RCC 7860 (cell line): ENCODE data around the gene SRRD.
A peak's percentile ranks its signal among the peaks of the same experiment; 100 is the strongest.
"Not testable (repeated sequence)": the region's sequence is repeated elsewhere in the genome, so short reads cannot be mapped to it uniquely, and the experiment has no call there.

Experiments used
- DNase-seq: peaks from one replicate; pipeline ENCODE4 v3.0.0-alpha.2; 2015; ENCODE audit warnings: low spot score
- FAIRE-seq: peaks from 2 replicates; lab custom pipeline; 2012; peaks lifted over from hg19 to GRCh38; lab: Jason Lieb, UNC

The SRRD gene, protein sequence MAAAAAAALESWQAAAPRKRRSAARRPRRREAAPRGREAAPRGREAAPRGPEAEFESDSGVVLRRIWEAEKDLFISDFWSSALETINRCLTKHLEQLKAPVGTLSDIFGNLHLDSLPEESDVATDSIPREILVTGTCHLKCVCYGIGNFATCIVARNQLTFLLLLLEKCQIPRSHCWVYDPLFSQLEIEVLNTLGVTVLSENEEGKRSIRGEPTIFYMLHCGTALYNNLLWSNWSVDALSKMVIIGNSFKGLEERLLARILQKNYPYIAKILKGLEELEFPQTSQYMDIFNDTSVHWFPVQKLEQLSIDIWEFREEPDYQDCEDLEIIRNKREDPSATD

DNA sequence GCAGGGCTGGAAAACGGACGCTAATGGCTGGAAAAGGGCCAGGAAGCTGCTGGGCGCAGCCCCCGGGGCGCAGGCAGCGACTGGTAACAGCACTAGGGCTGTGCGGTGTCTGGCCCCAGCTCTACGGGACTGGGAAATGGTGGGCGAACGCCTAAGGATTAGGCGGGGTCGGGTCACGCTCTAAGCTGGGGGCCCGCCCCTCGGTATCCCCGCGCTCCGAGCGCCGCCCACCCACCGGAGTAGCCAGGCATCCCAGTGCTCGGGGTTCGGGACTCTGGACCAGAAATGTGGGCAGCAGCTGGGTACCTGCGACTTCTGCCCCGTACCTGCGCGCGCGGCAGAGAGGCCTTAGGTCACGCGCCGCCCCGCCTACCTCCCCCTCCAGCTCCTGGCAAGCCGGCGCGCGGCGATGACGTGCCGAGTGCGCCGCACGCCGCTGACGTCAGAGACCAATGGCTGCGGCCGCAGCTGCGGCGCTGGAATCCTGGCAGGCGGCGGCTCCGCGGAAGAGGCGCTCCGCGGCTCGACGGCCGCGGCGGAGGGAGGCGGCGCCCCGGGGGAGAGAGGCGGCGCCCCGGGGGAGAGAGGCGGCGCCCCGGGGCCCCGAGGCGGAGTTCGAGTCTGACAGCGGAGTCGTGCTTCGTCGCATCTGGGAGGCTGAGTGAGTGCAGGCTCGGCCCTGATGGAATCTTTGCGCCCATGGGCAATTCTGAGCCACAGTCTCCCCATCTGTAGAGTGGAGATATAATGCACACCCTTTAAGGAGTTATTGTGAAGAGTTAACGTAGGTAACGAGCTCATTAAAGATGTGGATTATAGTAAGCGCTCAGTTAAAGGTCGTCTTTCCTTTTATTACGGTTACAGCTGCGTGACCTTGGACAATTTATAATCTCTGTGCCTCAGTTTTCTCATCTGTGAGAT is at the start of gene SRRD, which contains the start of gene HPS4:
Gene SRRD, plus strand, starts transcription at position 439 of the 921 bp plus-strand sequence. Its CDS starts 14 bp downstream, at position 453.
Gene HPS4, minus strand, starts transcription at position 345 of the 921 bp plus-strand sequence. CDS start 2,021 bp downstream, outside the sequence.
- FAIRE-seq = no peak
- DNase-seq = peak; percentile 70

DNA sequence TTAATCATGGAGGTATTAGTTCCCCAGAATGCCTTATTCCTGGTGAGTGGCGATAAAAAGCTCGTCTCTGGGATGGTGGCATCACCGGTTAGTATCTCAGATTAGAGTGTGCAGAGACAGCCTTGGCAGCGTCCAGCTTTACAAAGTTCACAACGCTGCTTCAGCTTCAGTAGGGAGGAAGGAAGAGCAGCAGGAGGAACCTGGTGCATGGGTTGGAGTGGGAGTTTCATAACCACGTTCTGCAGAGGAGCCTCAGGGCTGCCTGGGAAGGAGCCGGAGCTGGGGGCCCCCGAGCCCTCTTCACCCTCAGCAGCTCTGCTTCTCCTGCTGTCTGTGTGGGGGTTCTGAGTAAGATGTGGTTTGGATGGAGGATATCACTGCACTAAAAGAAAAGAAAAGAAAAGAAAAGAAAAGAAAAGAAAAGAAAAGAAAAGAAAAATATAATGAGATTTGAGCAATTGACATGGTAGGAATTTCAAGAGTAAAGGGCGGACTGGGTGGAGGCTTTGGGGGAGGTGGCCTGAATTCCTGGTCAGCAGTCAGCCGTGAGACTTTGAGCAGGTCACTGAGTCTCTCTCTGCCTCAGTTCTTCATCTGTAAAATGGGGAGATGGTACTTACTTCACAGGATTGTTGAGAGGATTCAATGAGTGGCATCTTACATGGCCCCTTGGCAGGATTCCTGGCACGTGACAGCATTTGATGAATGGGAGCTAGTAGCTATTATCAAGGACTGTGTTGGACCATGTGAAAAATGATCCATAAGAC is 48.2 kb upstream of the SRRD start:
- no peak for DNase-seq
- no peak for FAIRE-seq

DNA sequence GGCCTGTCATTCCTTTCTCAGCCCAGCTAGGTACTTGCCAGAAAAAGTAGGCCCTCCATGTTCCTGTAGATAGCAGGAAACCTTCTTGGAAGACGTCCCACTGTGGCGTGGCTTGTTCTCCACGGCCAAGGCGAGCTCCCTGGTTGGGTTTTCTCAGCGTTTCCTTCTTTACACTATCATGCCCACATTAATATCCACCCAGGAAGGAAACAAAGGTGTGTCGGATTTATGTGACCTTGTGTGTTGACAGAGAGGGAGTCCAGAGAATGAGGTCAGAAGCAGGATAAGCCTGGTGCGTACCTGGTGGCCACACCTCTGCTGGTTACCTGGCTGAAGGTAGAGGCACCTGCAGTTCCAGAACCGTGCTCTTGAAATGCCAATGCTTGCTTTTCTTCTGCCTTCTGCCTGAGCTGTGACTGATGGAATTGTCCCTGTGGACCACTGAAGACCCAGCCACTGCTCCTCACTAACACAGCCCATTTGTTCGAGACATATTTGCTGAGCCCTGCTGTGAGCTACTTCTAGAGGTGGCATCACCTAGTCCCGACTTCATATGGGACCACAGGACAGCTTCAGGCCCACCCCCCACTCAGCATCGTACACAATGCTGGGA is 46.7 kb upstream of the SRRD start:
- FAIRE-seq = no peak
- no peak for DNase-seq

DNA sequence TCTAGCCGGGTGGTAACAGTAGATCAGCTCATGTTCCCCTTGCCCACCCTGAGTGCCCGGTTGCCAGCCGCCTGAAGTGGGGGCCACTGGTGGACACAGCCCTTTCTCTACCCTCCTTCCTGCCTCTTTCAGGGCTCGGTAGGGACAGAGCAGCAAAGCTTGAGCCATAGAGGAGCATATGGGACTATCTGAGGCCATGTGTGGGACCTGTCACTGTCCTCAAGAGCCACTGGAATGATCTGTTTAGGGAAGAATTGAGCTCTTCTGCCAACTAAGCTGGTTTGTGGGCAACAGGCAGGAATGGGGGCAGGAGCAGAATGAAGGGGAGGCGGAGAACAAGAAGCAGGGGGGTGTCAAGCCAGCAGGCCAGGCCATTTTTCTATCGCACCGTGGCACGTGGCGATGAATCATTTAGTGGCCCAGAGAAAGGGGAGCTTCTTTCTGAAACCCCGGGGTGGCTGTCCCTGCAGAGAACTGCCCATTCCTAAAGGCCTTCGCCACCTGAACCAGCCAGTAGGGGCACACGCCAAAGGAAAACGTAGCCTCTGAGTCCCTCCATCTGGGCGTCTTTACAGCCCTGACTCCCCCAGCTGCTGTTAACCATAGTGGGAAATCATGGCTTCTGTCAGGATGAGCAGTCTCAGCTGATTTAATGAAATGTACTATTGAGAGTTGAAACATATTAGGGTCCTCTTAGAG is 45.8 kb upstream of the SRRD start:
- DNase-seq (no peak), FAIRE-seq (no peak)

DNA sequence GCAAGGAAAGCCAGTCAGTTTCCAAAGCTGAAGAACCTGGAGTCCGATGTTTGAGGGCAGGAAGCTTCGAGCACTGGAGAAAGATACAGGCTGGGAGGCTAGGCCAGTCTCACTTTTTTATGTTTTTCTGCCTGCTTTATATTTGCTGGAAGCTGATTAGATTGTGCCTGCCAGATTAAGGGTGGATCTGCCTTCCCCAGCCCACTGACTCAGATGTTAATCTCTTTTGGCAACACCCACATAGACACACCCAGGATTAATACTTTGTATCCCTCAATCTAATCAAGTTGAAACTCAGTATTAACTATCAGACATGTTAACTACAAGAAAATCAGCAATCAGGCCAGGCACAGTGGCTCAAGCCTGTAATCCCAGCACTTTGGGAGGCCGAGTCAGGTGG is 44.9 kb upstream of the SRRD start:
- DNase-seq, FAIRE-seq: not testable (repeated sequence)

DNA sequence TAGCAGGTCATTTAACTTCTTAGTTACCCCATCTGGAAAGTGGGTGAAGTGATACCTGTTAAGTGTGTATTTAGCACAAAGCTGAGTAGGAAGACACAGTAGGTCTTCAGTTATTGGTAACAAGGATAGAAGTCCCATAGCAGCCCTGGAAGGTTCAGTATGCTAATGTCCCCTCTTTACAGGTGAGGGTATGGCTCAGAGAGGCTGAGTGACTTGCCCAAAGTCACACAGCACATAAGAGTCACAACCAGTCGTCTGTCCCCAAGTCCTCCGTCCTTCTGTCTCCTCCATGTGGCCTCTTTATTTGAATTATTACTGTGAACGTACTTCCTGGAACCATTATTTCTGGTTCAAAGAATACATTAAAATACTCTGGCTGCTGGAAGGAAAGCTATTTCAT is 44.1 kb upstream of the SRRD start:
- FAIRE-seq = no peak
- DNase-seq = no peak

DNA sequence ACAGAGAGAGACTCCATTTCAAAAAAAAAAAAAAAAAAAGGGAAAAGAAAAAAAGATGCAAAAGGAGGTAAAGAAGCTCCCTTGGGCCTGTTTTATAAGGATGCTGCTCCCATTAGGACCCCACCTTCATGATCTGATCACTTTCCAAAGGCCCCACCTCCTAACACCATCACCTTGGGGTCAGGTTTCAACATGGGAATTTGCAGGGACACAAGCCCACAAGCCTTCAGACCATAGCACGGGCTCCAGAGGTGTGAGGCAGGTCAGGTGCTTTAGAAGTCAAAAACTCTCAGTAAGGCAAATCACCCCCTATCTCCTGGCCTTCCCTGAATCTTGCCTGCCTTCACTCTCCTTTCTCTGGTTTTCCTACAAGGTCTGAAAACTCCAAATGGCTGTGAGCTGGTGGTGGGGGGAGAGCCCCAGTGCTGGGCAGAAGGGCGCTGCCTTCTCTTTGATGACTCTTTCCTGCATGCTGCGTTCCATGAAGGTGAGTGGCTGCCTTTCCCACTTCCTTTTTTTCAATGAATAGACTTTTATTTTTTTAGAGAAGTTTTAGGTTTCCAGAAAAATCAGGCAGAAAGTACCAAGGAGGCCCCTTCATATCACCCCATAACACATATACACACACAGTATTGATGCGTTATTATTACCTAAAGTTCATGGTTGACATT is 41.5 kb upstream of the SRRD start:
- FAIRE-seq (no peak), DNase-seq (no peak)

DNA sequence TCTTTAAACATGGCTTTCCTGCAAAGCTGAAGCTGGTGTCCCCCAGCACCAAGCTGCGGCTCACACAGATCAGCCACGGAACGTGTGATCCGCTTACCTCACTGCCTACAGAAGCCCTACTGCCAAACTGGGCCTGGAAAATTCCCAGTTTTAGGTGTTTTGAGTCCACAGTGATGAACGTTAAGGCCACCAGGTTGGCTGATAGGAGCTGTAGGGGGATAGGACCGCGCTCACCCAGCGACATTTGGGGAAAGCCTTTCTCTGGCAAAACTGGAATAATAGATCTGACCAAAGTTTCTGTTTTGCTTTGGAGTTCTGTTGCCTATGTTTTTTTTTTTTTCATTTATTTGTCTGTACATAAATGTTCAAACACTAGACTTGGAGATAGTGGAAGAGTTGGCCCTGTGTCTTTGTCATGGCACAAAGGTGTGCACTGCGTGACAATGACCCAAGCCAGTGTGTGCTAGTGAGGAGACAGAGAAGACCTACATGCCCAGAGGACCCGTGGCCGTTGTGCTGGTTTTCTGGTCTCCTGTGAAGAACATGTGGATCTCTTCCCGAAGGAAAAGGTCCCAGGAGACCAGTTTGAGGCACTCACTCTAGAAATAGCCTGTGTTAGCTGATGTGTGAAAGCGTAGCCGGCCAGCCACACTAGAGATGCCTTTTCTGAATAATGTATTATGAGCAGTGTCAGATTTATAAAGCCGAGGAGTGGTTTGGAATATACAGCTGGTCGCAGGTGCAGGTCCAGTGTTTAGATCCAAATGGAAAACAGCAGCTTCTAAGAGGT is 39.6 kb upstream of the SRRD start:
- FAIRE-seq = no peak
- DNase-seq = no peak

DNA sequence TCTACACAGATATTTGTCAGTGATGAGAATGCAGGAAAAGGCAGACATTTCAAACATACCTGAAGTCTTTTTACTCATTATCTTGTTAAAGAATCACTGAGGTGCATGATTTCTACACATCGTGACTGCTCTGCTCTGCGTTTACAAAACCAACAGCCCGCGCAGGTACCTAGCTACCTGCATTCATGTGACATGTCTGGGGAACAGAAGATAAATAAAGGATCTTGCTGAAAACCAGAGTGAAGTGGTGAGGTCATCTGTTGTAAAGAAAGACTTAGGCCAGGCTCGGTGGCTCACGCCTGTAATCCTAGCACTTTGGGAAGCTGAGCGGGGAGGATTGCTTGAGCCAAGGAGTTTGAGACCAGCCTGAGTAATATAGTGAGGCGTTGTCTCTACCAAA is 38.9 kb upstream of the SRRD start:
- FAIRE-seq (no peak), DNase-seq (no peak)

DNA sequence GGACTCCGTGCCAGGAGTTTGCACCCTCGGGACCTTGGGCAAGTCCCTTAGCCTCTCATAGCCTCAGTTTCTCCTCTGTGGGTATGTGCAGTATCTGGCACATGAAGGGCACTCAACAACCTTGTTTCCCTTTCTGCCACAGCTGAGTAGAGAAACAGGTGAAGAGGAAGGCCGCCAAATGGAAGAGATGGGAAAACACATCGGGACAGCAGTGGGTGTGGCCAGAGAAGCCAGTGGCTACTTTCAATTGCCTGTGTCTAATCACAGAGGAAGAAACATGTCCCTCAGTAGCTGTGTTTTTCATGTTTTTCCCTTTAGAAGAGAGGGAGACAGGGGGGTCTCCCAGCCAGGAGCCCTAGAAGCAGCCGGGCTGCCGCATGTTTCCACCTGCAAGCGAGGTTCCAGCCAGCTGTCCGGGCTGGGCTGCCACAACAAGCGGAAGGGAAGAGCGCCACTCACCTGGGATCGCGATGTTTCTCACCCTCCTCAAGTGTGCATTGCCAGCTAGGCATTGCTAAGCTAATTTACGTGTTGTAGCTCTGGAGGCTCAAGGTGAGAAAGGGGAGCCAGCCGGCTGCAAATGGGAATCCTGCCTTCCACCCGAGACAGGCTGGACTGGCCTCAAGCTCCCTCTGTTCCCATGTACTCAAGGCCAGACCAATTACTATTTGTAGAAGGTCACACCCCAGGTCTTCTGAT is 38.0 kb upstream of the SRRD start:
- DNase-seq = no peak
- FAIRE-seq = no peak

DNA sequence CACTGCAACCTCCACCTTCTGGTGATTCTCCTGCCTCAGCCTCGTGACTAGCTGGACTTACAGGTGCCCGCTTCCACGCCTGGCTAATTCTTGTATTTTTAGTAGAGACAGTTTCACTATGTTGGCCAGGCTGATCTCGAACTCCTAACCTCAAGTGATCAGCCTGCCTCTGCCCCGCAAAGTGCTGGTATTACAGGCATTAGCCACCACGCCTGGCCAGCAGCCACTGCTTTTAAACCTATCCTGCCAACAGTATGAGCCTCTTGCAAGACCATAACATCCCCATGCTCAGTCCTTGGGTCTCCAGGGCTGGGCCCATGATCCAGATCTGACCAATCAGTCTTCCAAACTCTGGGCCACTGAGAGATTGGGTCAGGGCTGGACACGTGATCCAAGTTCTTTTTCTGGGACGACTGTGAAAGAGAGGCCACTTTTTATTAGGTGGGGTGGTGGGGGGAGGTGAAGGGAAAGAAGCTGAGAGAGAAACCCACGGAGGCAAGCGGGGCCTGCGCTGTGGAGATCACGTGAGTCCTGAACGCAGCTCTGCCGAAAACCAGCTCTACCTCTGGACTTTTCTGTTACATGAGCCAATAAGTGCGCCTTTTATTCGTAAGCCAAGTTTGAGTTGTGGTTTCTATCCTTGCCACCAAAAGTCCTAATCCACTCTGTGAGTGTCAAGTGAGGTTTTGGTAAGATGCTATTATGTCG is 36.7 kb upstream of the SRRD start:
- FAIRE-seq = no peak
- no peak for DNase-seq

DNA sequence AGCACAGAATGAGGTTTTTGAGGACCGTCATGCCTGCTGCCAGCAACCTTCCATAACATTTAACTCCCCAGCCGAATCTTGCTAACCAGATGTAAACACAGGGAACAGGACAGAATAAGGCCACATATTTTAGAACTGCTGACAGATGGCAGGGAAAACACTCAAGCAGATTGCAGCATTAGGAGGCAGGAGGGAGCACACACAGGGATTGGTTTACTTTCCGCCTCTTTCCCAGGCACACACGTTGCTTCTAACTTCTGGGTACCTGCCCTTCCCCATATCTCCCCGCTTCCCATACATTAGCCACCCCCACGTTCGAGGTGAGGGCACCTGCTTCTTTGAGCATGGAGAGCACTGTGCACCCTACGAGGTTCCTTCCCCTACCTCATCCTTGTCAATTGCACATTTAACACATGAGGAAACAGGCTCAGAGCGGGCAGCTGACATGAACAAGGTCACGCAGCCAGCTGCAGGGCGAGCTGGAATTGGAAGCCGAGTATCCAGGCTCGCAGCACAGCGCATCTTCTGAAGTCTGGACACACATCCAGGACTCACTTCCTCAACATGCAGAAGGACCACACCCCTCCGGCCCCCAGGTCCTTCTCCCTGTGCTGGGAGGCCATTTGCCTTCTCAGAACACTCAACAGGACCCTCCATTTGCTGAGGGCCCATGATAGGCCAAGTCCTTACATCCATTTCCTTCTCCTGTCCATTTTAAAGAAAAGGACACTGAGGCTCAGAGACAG is 35.9 kb upstream of the SRRD start:
- FAIRE-seq = no peak
- no peak for DNase-seq

DNA sequence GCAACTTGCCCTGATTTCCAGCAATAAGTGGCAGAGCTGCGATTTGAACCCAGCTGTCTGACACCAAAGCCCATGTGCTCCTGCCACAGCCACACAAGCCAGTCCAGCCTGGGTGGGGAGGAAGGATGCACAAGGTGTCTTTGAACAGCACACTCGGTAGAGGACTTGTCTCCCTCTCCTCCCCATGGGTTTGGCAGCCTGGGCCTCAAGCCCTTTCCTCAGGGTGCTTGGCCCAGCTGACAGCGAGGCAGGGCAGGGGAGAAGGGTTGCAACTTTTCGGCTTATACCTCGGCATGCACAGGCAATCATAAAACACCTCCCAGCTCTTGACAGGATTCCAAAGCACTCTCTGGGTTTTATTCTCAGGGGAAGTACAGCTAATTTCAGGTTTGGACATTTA is 35.3 kb upstream of the SRRD start:
- FAIRE-seq (no peak), DNase-seq (no peak)

DNA sequence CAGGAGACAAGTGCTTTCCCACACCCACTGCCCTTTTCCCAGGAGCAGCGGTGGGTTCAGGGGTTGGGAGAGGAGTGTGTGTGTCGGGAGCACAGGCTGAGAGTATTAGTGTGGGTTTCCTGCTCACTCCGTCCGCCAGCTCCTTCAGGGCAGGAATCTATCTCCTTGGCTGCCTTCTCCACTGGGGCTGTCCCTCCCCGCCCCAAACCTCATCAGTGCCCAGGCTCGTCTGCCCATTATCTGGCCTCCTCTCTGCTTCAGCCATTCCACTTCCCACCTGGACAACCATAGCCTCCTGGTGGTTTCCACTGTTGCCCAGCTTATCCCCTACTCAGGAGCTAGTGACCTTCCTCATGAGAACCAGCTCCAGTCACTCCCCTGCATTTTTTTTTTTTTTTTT is 34.7 kb upstream of the SRRD start:
- DNase-seq (no peak), FAIRE-seq (no peak)

DNA sequence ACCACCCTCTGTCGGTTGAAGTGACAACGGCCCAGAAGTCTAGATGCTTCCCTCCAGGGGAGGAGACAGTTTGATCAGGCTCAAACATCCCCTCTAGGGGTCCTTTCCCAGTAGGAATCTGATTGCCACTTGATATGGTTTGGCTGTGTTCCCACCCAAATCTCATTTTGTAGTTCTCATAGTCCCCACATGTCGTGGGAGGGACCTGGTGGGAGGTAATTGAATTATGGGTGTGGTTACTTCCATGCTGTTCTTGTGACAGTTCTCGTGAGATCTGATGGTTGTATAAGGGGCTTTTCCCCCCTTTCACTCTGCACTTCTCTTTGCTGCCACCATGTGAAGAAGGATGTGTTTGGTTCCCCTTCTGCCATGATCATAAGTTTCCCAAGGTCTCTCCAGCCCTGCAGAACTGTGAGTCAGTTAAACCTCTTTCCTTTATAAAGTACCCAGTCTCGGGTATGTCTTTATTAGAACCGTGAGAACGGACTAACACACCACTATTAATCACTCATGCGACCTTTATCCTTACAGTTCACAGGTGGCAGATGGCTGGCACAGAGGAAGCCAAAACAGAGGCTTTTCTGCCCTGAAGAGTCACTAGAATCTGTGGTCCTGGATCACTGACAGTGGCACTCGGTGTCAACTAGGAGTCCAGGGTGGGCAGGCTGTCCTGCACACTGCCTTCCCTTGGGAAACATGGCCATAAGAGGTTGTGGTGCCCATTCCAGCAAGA is 33.1 kb upstream of the SRRD start:
- FAIRE-seq (no peak), DNase-seq (no peak)
